ENCODE results near the gene COL12A1. TPM values are rescaled to one million over a fixed set of nuclear protein-coding genes. Genes with fewer than 3 reads are reported as not detected.

Gene COL12A1
- total RNA-seq, 4 donors from 2014 or later: 42.2 to 132 (median 55.0) TPM

DNA sequence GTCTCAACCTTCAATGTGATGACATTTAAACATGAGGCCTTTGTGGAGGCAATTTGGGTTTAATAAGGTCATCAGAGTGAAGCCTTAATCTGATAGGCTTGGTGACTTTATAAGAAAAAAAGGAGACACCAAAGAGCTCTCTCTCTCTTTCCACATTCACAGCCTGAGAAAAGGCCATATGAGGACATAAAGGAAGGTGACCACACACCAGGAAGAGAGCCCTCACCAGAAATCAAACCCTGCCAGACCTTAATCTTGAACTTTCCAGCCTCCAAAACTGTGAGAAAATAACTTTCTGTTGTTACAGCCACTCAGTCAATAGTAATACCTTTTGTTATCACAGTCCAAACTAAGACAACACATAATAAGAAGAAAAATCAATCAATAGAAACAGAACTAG is 47.7 kb downstream of the COL12A1 start:
- H3K4me3 ChIP-seq (ENCODE audit: low read depth, poor library complexity, severe bottlenecking): no peak overlapping the region
- no peak for DNase-seq (ENCODE audit: low spot score in 2 of 2)
- intact Hi-C loops (cut with DNase I; ENCODE audit: low total_unique reads): no loop called here
- no peak for TF ChIP-seq POLR2A (IDR thresholded peaks at IDR 0.05)
- TF ChIP-seq, protein P1, sequence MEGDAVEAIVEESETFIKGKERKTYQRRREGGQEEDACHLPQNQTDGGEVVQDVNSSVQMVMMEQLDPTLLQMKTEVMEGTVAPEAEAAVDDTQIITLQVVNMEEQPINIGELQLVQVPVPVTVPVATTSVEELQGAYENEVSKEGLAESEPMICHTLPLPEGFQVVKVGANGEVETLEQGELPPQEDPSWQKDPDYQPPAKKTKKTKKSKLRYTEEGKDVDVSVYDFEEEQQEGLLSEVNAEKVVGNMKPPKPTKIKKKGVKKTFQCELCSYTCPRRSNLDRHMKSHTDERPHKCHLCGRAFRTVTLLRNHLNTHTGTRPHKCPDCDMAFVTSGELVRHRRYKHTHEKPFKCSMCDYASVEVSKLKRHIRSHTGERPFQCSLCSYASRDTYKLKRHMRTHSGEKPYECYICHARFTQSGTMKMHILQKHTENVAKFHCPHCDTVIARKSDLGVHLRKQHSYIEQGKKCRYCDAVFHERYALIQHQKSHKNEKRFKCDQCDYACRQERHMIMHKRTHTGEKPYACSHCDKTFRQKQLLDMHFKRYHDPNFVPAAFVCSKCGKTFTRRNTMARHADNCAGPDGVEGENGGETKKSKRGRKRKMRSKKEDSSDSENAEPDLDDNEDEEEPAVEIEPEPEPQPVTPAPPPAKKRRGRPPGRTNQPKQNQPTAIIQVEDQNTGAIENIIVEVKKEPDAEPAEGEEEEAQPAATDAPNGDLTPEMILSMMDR (IDR thresholded peaks at IDR 0.05): no peak

DNA sequence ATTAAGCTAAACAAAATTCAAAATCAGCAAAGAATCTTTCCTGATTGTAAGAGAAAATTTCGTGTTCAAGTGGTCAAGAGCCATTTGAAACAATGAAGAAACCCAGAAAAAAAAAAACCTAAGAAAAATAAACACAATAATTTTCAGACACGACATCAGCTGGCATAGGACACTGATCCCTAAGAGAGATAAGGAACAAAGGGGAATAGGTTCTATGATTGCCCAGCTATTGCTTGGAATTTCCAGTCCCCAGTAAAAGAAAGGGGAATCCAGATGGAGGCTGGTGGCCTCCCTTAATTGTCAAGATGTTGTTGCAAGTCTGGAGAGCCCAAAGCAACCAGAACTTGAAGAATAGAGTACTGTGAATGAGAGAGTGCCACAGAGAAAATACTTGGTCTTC is 48.5 kb downstream of the COL12A1 start:
- intact Hi-C loops (cut with DNase I; ENCODE audit: low total_unique reads): no loop called here
- 48 to 59% methylated on average over 2 of the region's 2 CpGs for WGBS, 2 donors
- no peak overlapping the region for H3K4me3 ChIP-seq (ENCODE audit: low read depth, poor library complexity, severe bottlenecking)
- TF ChIP-seq, protein P1 (IDR thresholded peaks at IDR 0.05): no peak
- no peak for TF ChIP-seq POLR2A (IDR thresholded peaks at IDR 0.05)
- DNase-seq (ENCODE audit: low spot score in 2 of 2): no peak

DNA sequence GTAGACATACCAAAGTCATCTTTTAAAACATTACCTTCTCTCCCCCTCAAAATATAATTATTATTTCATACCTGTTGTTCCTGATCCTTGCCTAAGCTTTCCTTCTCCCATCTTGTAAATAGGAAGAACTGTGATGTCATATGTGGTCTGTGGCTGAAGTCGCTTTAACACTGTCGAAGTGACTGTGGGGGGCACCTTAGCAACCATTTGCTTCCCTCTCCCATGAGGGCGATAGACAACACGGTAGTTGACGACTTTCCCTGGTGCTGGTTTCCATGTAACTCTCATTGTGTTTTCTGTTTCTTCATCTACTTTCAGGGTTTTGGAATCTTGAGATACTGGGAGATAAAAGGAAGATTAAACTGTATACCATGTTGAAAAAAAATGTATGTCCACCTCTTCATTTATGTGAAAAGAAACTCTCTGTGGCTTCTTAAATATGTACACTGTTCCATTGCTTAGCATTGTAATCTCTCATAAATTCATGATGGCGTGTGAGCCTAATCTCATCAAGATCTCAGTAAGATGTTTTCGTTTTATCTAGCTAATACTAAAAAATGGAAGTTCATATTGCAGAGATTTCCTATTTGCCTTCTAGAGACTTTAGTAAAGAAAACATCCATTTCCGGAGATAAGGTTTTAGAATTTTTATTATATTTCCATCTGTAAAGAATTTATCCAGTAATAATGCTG is 49.5 kb downstream of the COL12A1 start:
- intact Hi-C loops (cut with DNase I; ENCODE audit: low total_unique reads): no loop called here

DNA sequence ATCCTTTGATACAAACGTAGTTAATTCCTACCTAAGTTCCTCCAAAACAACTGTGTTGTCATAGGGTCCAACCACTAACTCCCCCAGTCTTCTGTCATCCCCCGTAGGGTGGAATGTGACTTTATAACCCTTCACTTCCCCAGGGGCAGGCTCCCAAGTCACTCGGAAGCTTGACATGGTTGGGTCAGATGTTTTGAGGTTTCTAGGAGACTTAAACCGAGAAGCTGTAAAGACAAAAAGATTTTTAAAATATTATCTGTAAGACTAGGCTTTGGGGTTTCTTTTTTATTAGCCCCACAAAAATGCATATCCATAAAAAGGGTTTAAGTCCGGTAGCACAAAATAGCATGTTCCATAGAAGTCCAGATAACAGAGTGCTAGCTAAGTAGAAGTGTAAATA is 50.2 kb downstream of the COL12A1 start:
- TF ChIP-seq, protein P1 (IDR thresholded peaks at IDR 0.05): no peak
- TF ChIP-seq POLR2A (IDR thresholded peaks at IDR 0.05): no peak
- H3K4me3 ChIP-seq (ENCODE audit: low read depth, poor library complexity, severe bottlenecking): no peak overlapping the region
- no peak for DNase-seq (ENCODE audit: low spot score in 2 of 2)
- intact Hi-C loops (cut with DNase I; ENCODE audit: low total_unique reads): no loop called here
- WGBS, 2 donors: 68 to 69% methylated on average over 5 of the region's 5 CpGs

More for the DNA sequence above, 49.5 kb downstream of the COL12A1 start:
- H3K4me3 ChIP-seq (ENCODE audit: low read depth, poor library complexity, severe bottlenecking): no peak overlapping the region
- DNase-seq (ENCODE audit: low spot score in 2 of 2): no peak
- no peak for TF ChIP-seq POLR2A (IDR thresholded peaks at IDR 0.05)
- TF ChIP-seq, protein P1 (IDR thresholded peaks at IDR 0.05): no peak
- 90 to 91% methylated on average over 8 of the region's 8 CpGs for WGBS, 2 donors

DNA sequence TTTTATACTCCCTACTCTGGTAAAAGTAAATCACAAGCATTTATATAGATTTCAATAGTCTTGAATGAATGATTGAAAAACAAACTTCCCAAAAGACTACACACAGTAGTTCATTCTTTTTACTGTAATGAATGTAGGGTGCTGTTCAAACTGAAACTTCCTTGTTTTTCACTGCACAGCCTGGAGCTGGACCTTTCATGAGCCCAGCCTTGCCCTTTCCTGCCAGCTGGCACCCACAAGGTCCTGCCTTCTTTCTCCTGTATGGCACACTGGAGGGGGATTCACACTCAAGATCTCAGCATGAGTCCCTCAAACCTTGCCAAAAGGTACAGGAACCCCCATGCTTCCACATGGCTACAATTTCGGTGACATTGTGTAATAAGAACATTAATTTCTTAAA is 50.9 kb downstream of the COL12A1 start:
- intact Hi-C loops (cut with DNase I; ENCODE audit: low total_unique reads): no loop called here
- TF ChIP-seq POLR2A (IDR thresholded peaks at IDR 0.05): no peak
- TF ChIP-seq, protein P1 (IDR thresholded peaks at IDR 0.05): no peak
- WGBS, 2 donors: 95 to 100% methylated on average over 1 of the region's 1 CpG
- no peak for DNase-seq (ENCODE audit: low spot score in 2 of 2)
- H3K4me3 ChIP-seq (ENCODE audit: low read depth, poor library complexity, severe bottlenecking): no peak overlapping the region
